ENCODE results near the gene SPATS2L.

Gene SPATS2L

DNA sequence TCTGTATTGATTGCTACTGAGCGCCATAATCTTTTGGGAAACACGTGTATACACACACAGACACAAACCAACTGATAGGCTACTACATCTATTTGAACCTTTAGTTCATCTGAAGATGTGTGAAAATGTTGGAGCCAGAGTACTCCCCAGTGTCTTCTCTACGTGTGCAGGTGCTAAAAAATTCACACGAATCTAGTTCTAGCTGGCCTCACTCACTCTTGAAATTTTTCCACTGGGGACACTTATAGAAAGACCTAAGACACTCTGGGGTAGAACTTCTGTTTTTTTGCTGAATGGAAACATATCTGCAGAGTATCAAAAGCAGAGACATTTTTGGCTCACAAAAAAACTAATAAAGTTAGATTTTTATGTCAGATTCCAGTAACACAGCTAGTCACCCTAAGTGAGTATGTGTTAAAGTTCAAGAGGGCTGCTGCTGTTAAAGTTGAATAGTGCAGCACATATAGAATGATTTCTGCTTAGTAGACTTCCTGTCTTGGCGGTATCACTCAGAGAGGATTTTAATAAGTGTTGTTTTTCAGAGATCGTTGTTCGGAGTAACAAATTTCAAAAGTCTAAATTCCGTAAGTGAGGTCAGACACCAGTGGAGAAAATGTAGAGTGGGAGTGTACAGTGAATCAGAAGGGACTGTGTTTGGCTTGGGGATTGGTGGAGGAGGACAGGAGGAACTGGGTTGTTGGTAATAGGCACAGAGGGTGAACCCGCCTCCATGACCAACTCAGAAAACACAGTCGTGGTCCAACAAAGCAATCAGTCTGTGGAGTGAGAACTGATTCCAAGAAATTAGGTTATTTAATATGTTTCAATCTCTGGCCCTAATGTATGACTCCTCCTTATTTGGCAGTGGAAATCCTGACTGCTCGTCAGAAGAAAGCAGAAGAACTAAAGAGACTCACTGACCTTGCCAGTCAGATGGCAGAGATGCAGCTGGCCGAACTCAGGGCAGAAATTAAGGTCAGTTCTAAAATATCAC is 160.2 kb downstream of the SPATS2L start:
- Histone ChIP-seq H3K27ac (ENCODE audit: low read depth, low read length) (no peak overlapping the region), H3K4me3 (ENCODE audit: low read length) (no peak overlapping the region), H4K5ac (ENCODE audit: low read length) (no peak overlapping the region), H3K79me2 (ENCODE audit: control insufficient read depth, insufficient read depth, low read length) (no peaks in the 10 kb centered on the region), H2AK5ac (ENCODE audit: low read length) (no peak overlapping the region), H3K27me3 (ENCODE audit: insufficient read depth, low read length, poor library complexity) (no peaks in the 10 kb centered on the region), H3K79me1 (ENCODE audit: low read length) (no peaks in the 10 kb centered on the region), H2BK15ac (replicated peaks; ENCODE audit: low read depth) (no peak overlapping the region), H3K56ac (ENCODE audit: low read length) (no peak overlapping the region), H3K4me2 (ENCODE audit: low read length) (no peak overlapping the region), H2BK5ac (ENCODE audit: low read length) (no peak overlapping the region), H2BK120ac (ENCODE audit: low read depth, low read length) (no peak overlapping the region), H3K4me1 (ENCODE audit: control insufficient read depth, low read depth, low read length) (no peaks in the 10 kb centered on the region), H3K18ac (ENCODE audit: low read length) (no peak overlapping the region), H4K8ac (ENCODE audit: low read depth, low read length) (no peak overlapping the region), H3K36me3 (ENCODE audit: control insufficient read depth, insufficient read depth, low read length) (peaks cover 7% of the 10 kb centered on the region), H3K23ac (ENCODE audit: low read length) (no peak overlapping the region), H3K4ac (ENCODE audit: low read depth, low read length) (no peak overlapping the region), H3K9ac (ENCODE audit: low read length) (no peak overlapping the region)
- no peak for DNase-seq
- WGBS (ENCODE audit: extremely low coverage, insufficient coverage, low lambda C conversion rate), result no CpG with 5 or more reads among the region's 12 CpGs

DNA sequence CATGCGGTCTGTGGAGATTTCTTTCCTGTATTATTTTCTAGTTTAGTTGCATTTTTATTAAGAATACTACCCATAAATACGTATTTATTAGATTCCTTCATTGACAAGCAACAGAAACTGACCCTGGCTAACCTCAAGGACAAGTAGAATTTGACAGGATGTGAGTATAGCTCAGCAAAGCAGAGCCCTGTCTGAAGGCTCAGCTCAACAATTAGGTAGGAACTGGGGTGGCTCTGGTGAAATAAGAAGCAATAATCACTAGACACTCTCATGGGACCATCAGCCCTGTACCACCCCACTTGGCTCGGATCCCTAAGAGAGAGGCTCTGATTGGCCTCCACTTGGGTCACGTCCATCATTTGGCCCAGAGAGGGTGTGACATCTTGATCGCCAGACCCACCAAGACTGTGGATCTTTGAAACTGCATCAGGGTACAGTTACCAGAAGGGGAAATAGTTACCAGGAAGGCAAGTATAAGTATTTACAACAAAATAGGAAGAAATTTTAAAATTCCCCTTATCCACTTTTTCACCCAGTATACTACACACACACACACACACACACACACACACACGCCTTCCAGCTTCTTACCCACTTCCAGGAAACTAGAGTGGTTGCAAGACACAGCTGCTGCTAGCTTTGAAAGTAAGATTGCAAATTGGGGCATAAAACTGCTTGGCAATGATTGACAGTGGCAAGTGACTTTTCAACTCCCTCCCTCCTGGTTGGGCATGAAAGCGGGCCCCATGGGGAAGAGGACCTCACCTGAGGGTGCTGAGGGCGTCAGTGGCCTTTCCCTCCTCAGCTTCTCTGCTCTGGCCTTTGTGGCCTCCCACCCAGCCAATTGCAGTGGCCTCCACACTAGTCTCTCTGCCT is 161.6 kb downstream of the SPATS2L start:
- Histone ChIP-seq H3K27me3 (ENCODE audit: insufficient read depth, low read length, poor library complexity) (no peaks in the 10 kb centered on the region), H4K5ac (ENCODE audit: low read length) (no peak overlapping the region), H2BK5ac (ENCODE audit: low read length) (no peak overlapping the region), H3K79me1 (ENCODE audit: low read length) (no peaks in the 10 kb centered on the region), H3K79me2 (ENCODE audit: control insufficient read depth, insufficient read depth, low read length) (no peaks in the 10 kb centered on the region), H3K4me1 (ENCODE audit: control insufficient read depth, low read depth, low read length) (no peaks in the 10 kb centered on the region), H3K18ac (ENCODE audit: low read length) (no peak overlapping the region), H3K23ac (ENCODE audit: low read length) (no peak overlapping the region), H2AK5ac (ENCODE audit: low read length) (no peak overlapping the region), H2BK120ac (ENCODE audit: low read depth, low read length) (no peak overlapping the region), H3K9ac (ENCODE audit: low read length) (no peak overlapping the region), H3K27ac (ENCODE audit: low read depth, low read length) (no peak overlapping the region), H3K4me3 (ENCODE audit: low read length) (no peak overlapping the region), H3K4me2 (ENCODE audit: low read length) (no peak overlapping the region), H3K4ac (ENCODE audit: low read depth, low read length) (no peak overlapping the region), H4K8ac (ENCODE audit: low read depth, low read length) (no peak overlapping the region), H3K56ac (ENCODE audit: low read length) (no peak overlapping the region), H2BK15ac (replicated peaks; ENCODE audit: low read depth) (no peak overlapping the region), H3K36me3 (ENCODE audit: control insufficient read depth, insufficient read depth, low read length) (peaks cover 7% of the 10 kb centered on the region)
- no CpG with 5 or more reads among the region's 8 CpGs for WGBS (ENCODE audit: extremely low coverage, insufficient coverage, low lambda C conversion rate)
- DNase-seq, result no peak

DNA sequence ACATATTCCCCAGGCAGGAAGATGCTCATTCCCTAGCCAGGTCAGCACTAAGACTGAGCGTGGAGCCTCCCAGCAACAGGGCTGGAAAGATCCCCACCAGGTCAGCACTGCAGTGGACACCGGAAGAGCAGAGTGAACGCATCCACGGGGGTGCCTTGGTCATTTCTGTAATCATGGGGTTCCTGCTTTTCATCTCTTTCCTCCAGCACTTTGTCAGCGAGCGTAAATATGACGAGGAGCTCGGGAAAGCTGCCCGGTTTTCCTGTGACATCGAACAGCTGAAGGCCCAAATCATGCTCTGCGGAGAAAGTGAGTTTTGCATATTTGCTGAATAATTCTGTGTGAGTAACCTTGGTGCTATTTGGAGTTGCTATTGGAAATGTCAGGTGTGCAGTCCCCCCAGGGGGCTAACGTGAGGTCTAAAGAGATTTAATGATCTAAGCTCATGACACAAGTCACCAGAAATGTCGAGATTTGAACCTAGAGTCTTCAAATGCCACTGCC is 163.3 kb downstream of the SPATS2L start:
- no peak overlapping the region for H4K8ac ChIP-seq (ENCODE audit: low read depth, low read length)
- no peak overlapping the region for H2BK120ac ChIP-seq (ENCODE audit: low read depth, low read length)
- H3K79me1 ChIP-seq (ENCODE audit: low read length), result no peaks in the 10 kb centered on the region
- no peaks in the 10 kb centered on the region for H3K4me1 ChIP-seq (ENCODE audit: control insufficient read depth, low read depth, low read length)
- H3K4me3 ChIP-seq (ENCODE audit: low read length), result no peak overlapping the region
- DNase-seq, result no peak
- H3K36me3 ChIP-seq (ENCODE audit: control insufficient read depth, insufficient read depth, low read length), result peaks cover 10% of the 10 kb centered on the region
- H2BK5ac ChIP-seq (ENCODE audit: low read length), result no peak overlapping the region
- no peak overlapping the region for H2AK5ac ChIP-seq (ENCODE audit: low read length)
- H2BK15ac ChIP-seq (replicated peaks; ENCODE audit: low read depth), result no peak overlapping the region
- no peaks in the 10 kb centered on the region for H3K27me3 ChIP-seq (ENCODE audit: insufficient read depth, low read length, poor library complexity)
- H3K56ac ChIP-seq (ENCODE audit: low read length), result no peak overlapping the region
- H3K18ac ChIP-seq (ENCODE audit: low read length), result no peak overlapping the region
- WGBS (ENCODE audit: extremely low coverage, insufficient coverage, low lambda C conversion rate), result no CpG with 5 or more reads among the region's 13 CpGs
- no peak overlapping the region for H4K5ac ChIP-seq (ENCODE audit: low read length)
- no peak overlapping the region for H3K4ac ChIP-seq (ENCODE audit: low read depth, low read length)
- H3K27ac ChIP-seq (ENCODE audit: low read depth, low read length), result no peak overlapping the region
- H3K4me2 ChIP-seq (ENCODE audit: low read length), result no peak overlapping the region
- no peak overlapping the region for H3K9ac ChIP-seq (ENCODE audit: low read length)
- H3K79me2 ChIP-seq (ENCODE audit: control insufficient read depth, insufficient read depth, low read length), result no peaks in the 10 kb centered on the region
- H3K23ac ChIP-seq (ENCODE audit: low read length), result no peak overlapping the region

DNA sequence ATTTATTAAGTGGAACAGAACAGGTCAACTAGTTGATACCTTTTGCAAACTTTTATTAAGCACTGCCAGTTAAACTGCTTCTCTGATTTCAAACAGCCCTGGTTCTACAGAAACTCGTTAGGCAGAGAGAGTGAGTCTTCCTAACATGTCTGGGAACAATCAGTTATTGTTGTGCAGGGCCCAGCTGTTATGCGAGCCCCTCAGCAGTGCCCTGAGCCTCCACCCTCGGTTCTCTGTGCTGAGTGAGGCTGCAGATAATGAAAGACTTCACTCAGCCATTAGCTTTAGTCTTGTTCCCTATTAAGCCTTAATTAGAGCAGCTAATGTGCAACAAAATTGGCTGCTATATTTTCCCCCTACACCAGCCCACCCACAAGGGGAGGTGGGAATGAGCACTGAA is 163.7 kb downstream of the SPATS2L start:
- Histone ChIP-seq H3K27me3 (ENCODE audit: insufficient read depth, low read length, poor library complexity) (no peaks in the 10 kb centered on the region), H3K27ac (ENCODE audit: low read depth, low read length) (no peak overlapping the region), H2AK5ac (ENCODE audit: low read length) (no peak overlapping the region), H4K5ac (ENCODE audit: low read length) (no peak overlapping the region), H3K4me2 (ENCODE audit: low read length) (no peak overlapping the region), H3K36me3 (ENCODE audit: control insufficient read depth, insufficient read depth, low read length) (peaks cover 12% of the 10 kb centered on the region), H3K4me3 (ENCODE audit: low read length) (no peak overlapping the region), H2BK120ac (ENCODE audit: low read depth, low read length) (no peak overlapping the region), H3K56ac (ENCODE audit: low read length) (no peak overlapping the region), H3K23ac (ENCODE audit: low read length) (no peak overlapping the region), H3K79me2 (ENCODE audit: control insufficient read depth, insufficient read depth, low read length) (no peaks in the 10 kb centered on the region), H3K18ac (ENCODE audit: low read length) (no peak overlapping the region), H4K8ac (ENCODE audit: low read depth, low read length) (no peak overlapping the region), H3K79me1 (ENCODE audit: low read length) (peaks cover 1% of the 10 kb centered on the region), H2BK15ac (replicated peaks; ENCODE audit: low read depth) (no peak overlapping the region), H3K4me1 (ENCODE audit: control insufficient read depth, low read depth, low read length) (no peaks in the 10 kb centered on the region), H3K4ac (ENCODE audit: low read depth, low read length) (no peak overlapping the region), H2BK5ac (ENCODE audit: low read length) (no peak overlapping the region), H3K9ac (ENCODE audit: low read length) (no peak overlapping the region)
- no CpG with 5 or more reads among the region's 3 CpGs for WGBS (ENCODE audit: extremely low coverage, insufficient coverage, low lambda C conversion rate)
- DNase-seq, result no peak

DNA sequence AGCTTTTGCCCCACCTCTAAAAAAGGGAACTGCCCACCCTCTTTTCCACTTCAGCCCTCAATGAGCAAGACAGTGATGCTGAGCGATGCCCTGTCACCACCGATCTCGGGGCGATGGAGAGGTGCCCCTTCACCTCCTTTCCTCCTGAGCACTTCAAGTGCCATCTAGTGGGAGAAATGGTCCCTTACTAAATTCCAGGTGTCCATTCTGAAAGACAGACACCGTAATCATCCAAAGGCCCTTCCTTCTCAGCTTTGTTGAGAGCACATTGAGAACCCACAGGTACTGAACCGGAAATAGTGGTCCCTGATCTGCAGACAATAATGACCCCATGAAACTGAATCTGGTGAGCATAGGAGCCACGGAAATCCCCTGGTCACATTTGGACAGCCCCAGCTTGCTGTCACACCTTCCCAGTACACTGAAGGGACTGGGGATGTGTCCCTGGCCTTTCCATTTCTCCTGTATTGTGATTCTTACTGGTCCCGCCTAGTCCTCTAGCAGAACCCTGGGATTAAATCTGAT is 164.9 kb downstream of the SPATS2L start:
- no CpG with 5 or more reads among the region's 8 CpGs for WGBS (ENCODE audit: extremely low coverage, insufficient coverage, low lambda C conversion rate)
- Histone ChIP-seq H3K4me1 (ENCODE audit: control insufficient read depth, low read depth, low read length) (no peaks in the 10 kb centered on the region), H2BK15ac (replicated peaks; ENCODE audit: low read depth) (no peak overlapping the region), H3K36me3 (ENCODE audit: control insufficient read depth, insufficient read depth, low read length) (peaks cover 13% of the 10 kb centered on the region), H3K4ac (ENCODE audit: low read depth, low read length) (no peak overlapping the region), H4K5ac (ENCODE audit: low read length) (no peak overlapping the region), H2BK5ac (ENCODE audit: low read length) (no peak overlapping the region), H3K79me2 (ENCODE audit: control insufficient read depth, insufficient read depth, low read length) (no peaks in the 10 kb centered on the region), H3K79me1 (ENCODE audit: low read length) (peaks cover 1% of the 10 kb centered on the region), H3K27me3 (ENCODE audit: insufficient read depth, low read length, poor library complexity) (no peaks in the 10 kb centered on the region), H3K56ac (ENCODE audit: low read length) (no peak overlapping the region), H3K27ac (ENCODE audit: low read depth, low read length) (no peak overlapping the region), H3K23ac (ENCODE audit: low read length) (no peak overlapping the region), H3K4me3 (ENCODE audit: low read length) (no peak overlapping the region), H4K8ac (ENCODE audit: low read depth, low read length) (no peak overlapping the region), H3K9ac (ENCODE audit: low read length) (no peak overlapping the region), H2BK120ac (ENCODE audit: low read depth, low read length) (no peak overlapping the region), H2AK5ac (ENCODE audit: low read length) (no peak overlapping the region), H3K18ac (ENCODE audit: low read length) (no peak overlapping the region), H3K4me2 (ENCODE audit: low read length) (no peak overlapping the region)
- DNase-seq, result peak; percentile 23

All from mesendoderm (in vitro differentiated cells).